ENCODE results near the gene SUMO4.

The SUMO4 gene

DNA sequence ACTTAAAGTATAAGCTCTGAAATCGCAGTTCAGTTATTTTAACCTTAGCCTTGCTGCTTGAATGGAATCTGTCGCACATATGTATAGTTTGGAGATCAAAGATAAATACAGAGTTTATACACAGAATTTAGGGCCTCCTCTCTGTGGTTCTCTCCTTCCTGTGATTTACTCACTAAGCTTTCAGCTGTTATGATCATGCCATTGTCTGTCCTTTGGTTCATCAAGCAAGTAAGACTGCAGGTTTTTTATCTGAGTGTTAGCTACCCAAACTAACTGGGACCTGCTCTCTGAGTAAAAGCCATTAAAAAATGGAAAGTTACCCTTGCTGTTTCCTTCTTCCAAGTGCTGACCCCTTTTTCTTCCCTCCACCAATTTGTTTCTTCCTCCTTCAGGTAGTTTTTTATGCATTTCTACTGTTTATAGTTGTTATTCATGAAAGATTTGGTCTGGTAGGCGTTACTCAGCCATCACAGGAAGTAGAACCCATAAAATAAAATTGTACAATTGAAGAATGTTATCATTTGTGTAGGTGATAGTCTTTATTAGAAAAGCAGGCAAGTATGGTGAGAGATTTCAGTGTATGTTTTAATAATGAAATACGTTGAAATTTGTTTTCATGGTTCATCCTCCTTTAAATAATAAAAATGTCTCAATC, 33.7 kb upstream of the SUMO4 start:
- Histone ChIP-seq H3K4me1 (ENCODE audit: control insufficient read depth, insufficient read depth, low read length) (no peaks in the 10 kb centered on the region), H3K27ac (ENCODE audit: low read length) (no peak overlapping the region), H3K27me3 (ENCODE audit: control insufficient read depth, insufficient read depth, low read length) (no peaks in the 10 kb centered on the region), H3K4me3 (ENCODE audit: low read length) (no peak overlapping the region), H3K36me3 (ENCODE audit: control insufficient read depth, insufficient read depth, low read length) (no peaks in the 10 kb centered on the region), H3K9me3 (ENCODE audit: control insufficient read depth, insufficient read depth, low read length) (no peaks in the 10 kb centered on the region)
- DNase-seq (ENCODE audit: low read depth, low spot score), result no peak
- 100% methylated on average over 1 of the region's 4 CpGs for WGBS (ENCODE audit: insufficient coverage, insufficient read length)

DNA sequence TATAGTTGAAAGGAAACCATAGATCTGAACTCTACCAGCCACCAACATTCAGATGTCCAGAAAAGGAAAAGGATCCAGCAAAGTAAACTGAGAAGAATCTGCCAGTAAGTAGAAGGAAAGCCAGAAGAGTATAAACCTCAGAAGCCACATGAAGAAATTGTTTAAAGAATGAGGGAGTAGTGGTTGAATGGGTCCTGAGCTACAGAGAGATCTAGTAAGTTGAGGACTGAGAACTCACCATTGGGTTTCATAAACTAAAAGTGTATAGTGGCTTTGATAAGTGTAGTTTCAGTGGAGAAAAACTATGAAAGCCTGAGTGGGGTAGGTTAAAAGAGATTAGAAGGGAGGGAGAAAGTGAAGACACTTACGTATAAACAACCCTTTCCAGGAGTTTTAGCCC, 32.0 kb upstream of the SUMO4 start:
- H3K9me3 ChIP-seq (ENCODE audit: control insufficient read depth, insufficient read depth, low read length), result no peaks in the 10 kb centered on the region
- no CpG with 5 or more reads among the region's 1 CpG for WGBS (ENCODE audit: insufficient coverage, insufficient read length)

DNA sequence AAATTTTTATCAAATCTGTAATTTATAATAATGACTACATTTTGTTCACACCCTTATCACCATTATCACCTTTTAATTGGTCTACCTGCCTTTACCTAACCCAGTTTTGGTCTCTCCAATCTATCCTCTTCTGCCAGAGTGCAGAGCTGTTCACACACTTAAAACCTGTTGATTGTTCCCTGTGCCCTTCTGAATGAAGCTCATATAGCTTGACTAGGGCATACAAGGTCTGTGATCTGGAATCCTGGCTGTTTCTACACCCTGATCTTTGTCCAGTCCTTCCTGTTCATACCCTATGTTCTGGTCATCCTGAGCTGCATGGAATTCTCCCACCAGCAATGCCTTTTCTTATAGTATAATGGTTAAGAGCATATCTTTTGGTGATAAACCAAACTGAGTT, 28.9 kb upstream of the SUMO4 start:
- H3K27me3 ChIP-seq (ENCODE audit: control insufficient read depth, insufficient read depth, low read length), result no peaks in the 10 kb centered on the region
- H3K36me3 ChIP-seq (ENCODE audit: control insufficient read depth, insufficient read depth, low read length), result no peaks in the 10 kb centered on the region
- no peaks in the 10 kb centered on the region for H3K4me1 ChIP-seq (ENCODE audit: control insufficient read depth, insufficient read depth, low read length)
- H3K9me3 ChIP-seq (ENCODE audit: control insufficient read depth, insufficient read depth, low read length), result no peaks in the 10 kb centered on the region
- no peak for DNase-seq (ENCODE audit: low read depth, low spot score)
- no peak overlapping the region for H3K4me3 ChIP-seq (ENCODE audit: low read length)
- H3K27ac ChIP-seq (ENCODE audit: low read length), result no peak overlapping the region

More for the DNA sequence above, 32.0 kb upstream of the SUMO4 start:
- Histone ChIP-seq H3K4me1 (ENCODE audit: control insufficient read depth, insufficient read depth, low read length) (no peaks in the 10 kb centered on the region), H3K27me3 (ENCODE audit: control insufficient read depth, insufficient read depth, low read length) (no peaks in the 10 kb centered on the region), H3K27ac (ENCODE audit: low read length) (no peak overlapping the region), H3K4me3 (ENCODE audit: low read length) (no peak overlapping the region), H3K36me3 (ENCODE audit: control insufficient read depth, insufficient read depth, low read length) (no peaks in the 10 kb centered on the region)
- DNase-seq (ENCODE audit: low read depth, low spot score), result no peak

DNA sequence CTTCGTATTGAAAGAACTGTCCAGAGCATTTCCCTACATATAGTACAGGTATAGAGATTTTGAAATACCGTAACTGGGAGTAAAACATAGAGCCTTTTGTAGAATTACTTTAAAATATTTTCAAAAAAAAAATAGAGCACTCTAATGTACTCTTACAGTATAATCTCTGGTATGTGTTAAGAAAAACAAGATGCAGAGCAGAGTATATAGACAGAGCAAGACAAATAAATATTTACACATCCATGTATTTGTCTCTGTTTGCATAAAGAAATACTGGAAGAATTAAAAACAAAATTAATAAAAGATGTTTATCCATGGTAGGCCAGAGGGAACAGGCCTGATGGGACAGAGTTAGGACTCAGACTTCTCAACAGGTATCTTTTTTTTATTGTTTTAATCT, 28.0 kb upstream of the SUMO4 start:
- no CpG with 5 or more reads among the region's 2 CpGs for WGBS (ENCODE audit: insufficient coverage, insufficient read length)
- no peak overlapping the region for H3K4me3 ChIP-seq (ENCODE audit: low read length)
- no peaks in the 10 kb centered on the region for H3K9me3 ChIP-seq (ENCODE audit: control insufficient read depth, insufficient read depth, low read length)
- H3K4me1 ChIP-seq (ENCODE audit: control insufficient read depth, insufficient read depth, low read length), result no peaks in the 10 kb centered on the region
- H3K36me3 ChIP-seq (ENCODE audit: control insufficient read depth, insufficient read depth, low read length), result no peaks in the 10 kb centered on the region
- no peak overlapping the region for H3K27ac ChIP-seq (ENCODE audit: low read length)
- no peak for DNase-seq (ENCODE audit: low read depth, low spot score)
- no peaks in the 10 kb centered on the region for H3K27me3 ChIP-seq (ENCODE audit: control insufficient read depth, insufficient read depth, low read length)

DNA sequence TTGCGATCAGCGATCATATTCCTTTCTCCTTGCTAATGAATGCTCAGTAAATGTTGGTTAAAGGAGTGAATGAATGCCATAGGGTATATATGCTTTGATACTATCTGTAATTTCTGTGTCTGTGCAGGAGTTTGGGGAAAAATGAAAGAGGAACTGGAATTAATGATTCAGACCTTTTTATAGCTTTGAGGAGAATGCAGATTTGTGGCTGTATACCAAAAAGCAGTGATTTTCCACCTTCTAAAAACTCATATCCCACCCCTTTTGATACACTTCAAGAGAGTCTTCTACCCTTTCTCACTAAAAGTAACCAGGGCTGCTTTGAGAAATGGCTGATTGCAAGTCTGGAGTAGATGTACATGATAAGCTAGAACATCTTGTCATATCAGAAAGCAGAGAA, 26.6 kb upstream of the SUMO4 start:
- no peak for DNase-seq (ENCODE audit: low read depth, low spot score)

DNA sequence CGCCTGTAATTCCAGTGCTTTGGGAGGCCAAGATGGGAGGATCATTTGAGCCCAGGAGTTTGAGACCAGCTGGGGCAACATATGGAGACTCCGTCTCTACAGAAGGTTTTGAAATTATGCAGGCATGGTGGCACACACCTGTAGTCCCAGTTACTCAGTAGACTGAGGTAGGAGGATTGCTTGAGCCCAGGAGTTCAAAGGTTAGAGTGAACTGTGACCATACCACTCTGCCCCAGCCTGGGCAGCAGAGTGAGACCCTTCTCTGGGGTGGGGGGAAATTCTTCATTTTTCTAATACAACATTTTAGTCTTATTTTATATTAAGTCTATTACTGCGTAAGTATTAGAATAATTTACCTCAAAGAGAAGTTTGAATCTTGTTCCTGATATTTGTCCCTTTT, 20.1 kb upstream of the SUMO4 start:
- Histone ChIP-seq H3K4me3 (ENCODE audit: low read length) (no peak overlapping the region), H3K9me3 (ENCODE audit: control insufficient read depth, insufficient read depth, low read length) (no peaks in the 10 kb centered on the region), H3K36me3 (ENCODE audit: control insufficient read depth, insufficient read depth, low read length) (peaks cover 10% of the 10 kb centered on the region; the same call in 1 of the 2 replicates), H3K27ac (ENCODE audit: low read length) (no peak overlapping the region), H3K4me1 (ENCODE audit: control insufficient read depth, insufficient read depth, low read length) (no peaks in the 10 kb centered on the region), H3K27me3 (ENCODE audit: control insufficient read depth, insufficient read depth, low read length) (no peaks in the 10 kb centered on the region)
- WGBS (ENCODE audit: insufficient coverage, insufficient read length), result no CpG with 5 or more reads among the region's 3 CpGs
- DNase-seq (ENCODE audit: low read depth, low spot score), result no peak

More for the DNA sequence above, 26.6 kb upstream of the SUMO4 start:
- no peak overlapping the region for H3K27ac ChIP-seq (ENCODE audit: low read length)
- peaks cover 5% of the 10 kb centered on the region; the same call in 1 of the 2 replicates for H3K36me3 ChIP-seq (ENCODE audit: control insufficient read depth, insufficient read depth, low read length)
- no peaks in the 10 kb centered on the region for H3K27me3 ChIP-seq (ENCODE audit: control insufficient read depth, insufficient read depth, low read length)
- H3K4me1 ChIP-seq (ENCODE audit: control insufficient read depth, insufficient read depth, low read length), result no peaks in the 10 kb centered on the region
- H3K4me3 ChIP-seq (ENCODE audit: low read length), result no peak overlapping the region
- no CpG with 5 or more reads among the region's 2 CpGs for WGBS (ENCODE audit: insufficient coverage, insufficient read length)
- no peaks in the 10 kb centered on the region for H3K9me3 ChIP-seq (ENCODE audit: control insufficient read depth, insufficient read depth, low read length)

DNA sequence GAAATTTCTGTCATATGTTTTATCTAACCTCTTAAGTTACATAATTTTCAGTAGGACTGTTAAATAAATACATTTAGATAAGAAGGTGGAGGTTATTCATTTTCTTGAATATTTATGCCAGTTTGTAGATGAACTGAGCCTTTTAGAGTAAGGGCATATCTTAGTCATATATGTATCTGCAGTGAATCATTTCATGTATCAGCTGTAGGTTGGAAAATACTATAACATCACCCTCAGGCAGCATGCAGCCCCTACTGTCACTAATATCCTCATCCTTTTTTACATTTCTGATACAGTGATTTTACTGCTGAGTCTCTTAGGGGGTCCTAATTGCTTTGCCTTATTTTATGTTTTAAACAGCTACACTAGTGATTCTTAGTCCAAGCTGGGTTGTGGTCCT, 19.5 kb upstream of the SUMO4 start:
- no peaks in the 10 kb centered on the region for H3K9me3 ChIP-seq (ENCODE audit: control insufficient read depth, insufficient read depth, low read length)
- peaks cover 10% of the 10 kb centered on the region; the same call in 1 of the 2 replicates for H3K36me3 ChIP-seq (ENCODE audit: control insufficient read depth, insufficient read depth, low read length)
- no peak overlapping the region for H3K4me3 ChIP-seq (ENCODE audit: low read length)
- no peak overlapping the region for H3K27ac ChIP-seq (ENCODE audit: low read length)
- H3K27me3 ChIP-seq (ENCODE audit: control insufficient read depth, insufficient read depth, low read length), result no peaks in the 10 kb centered on the region
- no peaks in the 10 kb centered on the region for H3K4me1 ChIP-seq (ENCODE audit: control insufficient read depth, insufficient read depth, low read length)
- no peak for DNase-seq (ENCODE audit: low read depth, low spot score)

DNA sequence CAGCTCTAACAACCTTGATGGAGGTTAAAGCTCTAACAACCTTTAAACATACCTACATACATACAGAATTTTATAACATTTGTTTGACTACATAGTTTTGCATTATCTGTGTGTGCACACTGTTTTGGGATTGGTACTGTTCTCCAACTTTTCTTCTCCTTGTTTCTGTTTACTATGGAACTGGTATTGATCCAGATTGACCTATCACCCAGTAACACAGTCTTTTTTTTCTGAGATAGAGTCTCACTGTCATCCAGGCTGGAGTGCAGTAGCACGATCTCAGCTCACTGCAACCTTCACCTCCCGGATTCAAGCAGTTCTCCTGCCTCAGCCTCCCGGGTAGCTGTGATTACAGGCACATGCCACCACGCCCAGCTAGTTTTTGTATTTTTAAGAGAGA, 16.7 kb upstream of the SUMO4 start:
- WGBS (ENCODE audit: insufficient coverage, insufficient read length), result no CpG with 5 or more reads among the region's 4 CpGs

DNA sequence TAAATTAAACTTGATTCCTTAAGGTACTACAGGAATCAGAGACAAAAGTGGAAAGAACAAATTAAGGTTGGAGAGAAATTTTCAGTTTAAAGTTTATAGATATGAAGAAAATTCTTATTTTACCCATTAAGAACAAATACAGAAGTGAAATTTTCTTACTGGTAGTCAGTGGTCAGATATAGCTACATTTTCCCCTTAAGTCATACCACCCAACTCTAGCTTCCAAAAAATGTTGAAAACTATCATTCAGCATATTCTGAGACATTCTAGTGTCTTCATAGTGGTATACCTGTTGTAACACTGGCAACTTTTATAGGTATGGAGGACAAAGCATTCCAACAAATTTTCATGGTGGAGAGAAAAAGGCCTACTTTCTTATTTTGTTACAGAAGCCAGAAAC, 15.6 kb upstream of the SUMO4 start:
- Histone ChIP-seq H3K4me1 (ENCODE audit: control insufficient read depth, insufficient read depth, low read length) (no peaks in the 10 kb centered on the region), H3K9me3 (ENCODE audit: control insufficient read depth, insufficient read depth, low read length) (no peaks in the 10 kb centered on the region), H3K27me3 (ENCODE audit: control insufficient read depth, insufficient read depth, low read length) (no peaks in the 10 kb centered on the region), H3K27ac (ENCODE audit: low read length) (no peak overlapping the region), H3K36me3 (ENCODE audit: control insufficient read depth, insufficient read depth, low read length) (no peaks in the 10 kb centered on the region; the same call in 1 of the 2 replicates), H3K4me3 (ENCODE audit: low read length) (no peak overlapping the region)
- DNase-seq (ENCODE audit: low read depth, low spot score), result no peak

More for the DNA sequence above, 16.7 kb upstream of the SUMO4 start:
- Histone ChIP-seq H3K36me3 (ENCODE audit: control insufficient read depth, insufficient read depth, low read length) (peaks cover 6% of the 10 kb centered on the region; the same call in 1 of the 2 replicates), H3K27ac (ENCODE audit: low read length) (no peak overlapping the region), H3K4me3 (ENCODE audit: low read length) (no peak overlapping the region), H3K9me3 (ENCODE audit: control insufficient read depth, insufficient read depth, low read length) (no peaks in the 10 kb centered on the region), H3K27me3 (ENCODE audit: control insufficient read depth, insufficient read depth, low read length) (no peaks in the 10 kb centered on the region), H3K4me1 (ENCODE audit: control insufficient read depth, insufficient read depth, low read length) (no peaks in the 10 kb centered on the region)
- no peak for DNase-seq (ENCODE audit: low read depth, low spot score)

DNA sequence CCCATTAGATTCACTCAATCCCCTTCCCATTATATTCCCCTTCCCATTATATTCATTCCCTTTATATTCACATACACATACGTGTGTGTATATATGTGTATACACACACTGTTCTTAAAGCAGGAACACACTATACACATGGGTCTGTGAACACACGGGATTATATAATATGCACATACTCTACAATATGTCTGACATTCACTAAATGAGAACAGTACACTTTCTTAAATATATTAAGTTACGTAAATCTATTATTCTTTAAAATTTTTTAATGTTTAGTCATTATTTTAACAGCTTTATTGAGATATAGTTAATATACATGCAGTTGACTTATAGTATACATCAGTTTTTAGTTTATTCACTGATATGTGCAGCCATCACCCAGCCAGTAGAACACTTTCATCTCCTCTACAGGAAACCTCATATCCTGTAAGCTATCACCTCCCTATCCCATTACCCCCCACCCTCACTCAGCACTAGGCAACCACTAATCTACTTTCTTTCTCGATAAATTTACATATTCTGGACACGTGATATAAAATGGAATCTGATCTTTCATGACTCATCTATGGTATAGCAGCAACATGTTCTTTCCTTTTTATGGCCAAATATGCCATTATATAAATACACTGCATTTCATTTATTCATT, 13.9 kb upstream of the SUMO4 start:
- Histone ChIP-seq H3K4me1 (ENCODE audit: control insufficient read depth, insufficient read depth, low read length) (no peaks in the 10 kb centered on the region), H3K36me3 (ENCODE audit: control insufficient read depth, insufficient read depth, low read length) (no peaks in the 10 kb centered on the region), H3K27ac (ENCODE audit: low read length) (no peak overlapping the region), H3K4me3 (ENCODE audit: low read length) (no peak overlapping the region), H3K9me3 (ENCODE audit: control insufficient read depth, insufficient read depth, low read length) (no peaks in the 10 kb centered on the region), H3K27me3 (ENCODE audit: control insufficient read depth, insufficient read depth, low read length) (no peaks in the 10 kb centered on the region)
- DNase-seq (ENCODE audit: low read depth, low spot score), result no peak
- 100% methylated on average over 1 of the region's 5 CpGs for whole genome bisulfite sequencing (ENCODE audit: insufficient coverage, insufficient read length)

Measured in iPS DF 6.9 (cell line).